Measurements from ENCODE around the gene TRRAP.

The TRRAP gene

GRCh38 chr7:98993024-98993897 lies 114.9 kb downstream of the TRRAP start:
- DNase-seq = no peak

GRCh38 chr7:98994046-98994944 lies 116.0 kb downstream of the TRRAP start:
- no peak for DNase-seq

- no peak for DNase-seq
Observed at GRCh38 chr7:98995111-98995510, 116.8 kb downstream of the TRRAP start.

- no peak for DNase-seq
Observed at GRCh38 chr7:98995523-98996149, 117.3 kb downstream of the TRRAP start.

- DNase-seq = no peak
Observed at GRCh38 chr7:98996150-98996552, 117.8 kb downstream of the TRRAP start.

GRCh38 chr7:98997846-98998245 lies 119.5 kb downstream of the TRRAP start:
- no peak for DNase-seq

- no peak for DNase-seq
Observed at GRCh38 chr7:98998821-98999725, 120.7 kb downstream of the TRRAP start.

GRCh38 chr7:99000196-99000903 lies 122.0 kb downstream of the TRRAP start:
- no peak for DNase-seq

- no peak for DNase-seq
Observed at GRCh38 chr7:99000904-99001465, 122.7 kb downstream of the TRRAP start.

- no peak for DNase-seq
Observed at GRCh38 chr7:99001482-99002147, 123.3 kb downstream of the TRRAP start.

- no peak for DNase-seq
Observed at GRCh38 chr7:99002148-99002826, 124.0 kb downstream of the TRRAP start.

GRCh38 chr7:99002827-99003212 lies 124.5 kb downstream of the TRRAP start:
- DNase-seq = no peak

GRCh38 chr7:99003419-99003818 lies 125.1 kb downstream of the TRRAP start:
- no peak for DNase-seq

- DNase-seq = no peak
Observed at GRCh38 chr7:99004216-99004615, 125.9 kb downstream of the TRRAP start.

- DNase-seq = no peak
Observed at GRCh38 chr7:99004781-99005500, 126.6 kb downstream of the TRRAP start.

GRCh38 chr7:99005776-99006175 lies 127.4 kb downstream of the TRRAP start:
- no peak for DNase-seq

GRCh38 chr7:99006739-99007424 lies 128.6 kb downstream of the TRRAP start:
- DNase-seq = no peak

- DNase-seq = no peak
Observed at GRCh38 chr7:99008181-99008631, 129.9 kb downstream of the TRRAP start.
